Measurements from ENCODE around the gene MRPL50.
A peak's percentile ranks its signal among the peaks of the same experiment; 100 is the strongest.
"Not testable (repeated sequence)": the region's sequence is repeated elsewhere in the genome, so short reads cannot be mapped to it uniquely, and the experiment has no call there.

MRPL50 gene

DNA sequence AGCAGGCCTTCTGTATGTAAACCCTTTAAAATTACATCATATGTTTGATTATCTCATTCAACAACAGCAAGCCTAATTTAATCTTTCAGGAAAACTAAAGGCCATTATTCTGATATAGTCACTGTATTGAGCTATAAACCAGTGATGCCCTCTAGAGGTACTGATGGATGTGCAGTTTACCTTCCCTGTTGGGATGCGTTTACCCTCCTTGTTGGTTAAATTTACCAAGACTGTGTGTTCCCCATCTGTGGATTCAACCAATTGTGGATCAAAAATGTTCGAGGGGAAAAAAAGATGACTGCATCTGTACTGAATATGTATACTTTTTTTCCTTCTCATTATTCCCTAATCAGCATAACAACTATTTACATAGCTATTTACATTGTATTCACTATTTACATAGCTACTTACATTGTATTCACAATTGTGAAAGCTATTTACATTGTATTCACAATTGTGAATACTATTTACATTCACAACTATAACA, 9.9 kb downstream of the MRPL50 start:
- Histone ChIP-seq H3K9me2 (replicated peaks; ENCODE audit: insufficient read depth, low read length) (no peaks in the 10 kb centered on the region), H3K36me3 (replicated peaks; ENCODE audit: insufficient read depth, low read length) (0 out of 2 replicates have a peak, but pooled peaks cover 11% of the 10 kb centered on the region), H3K27ac (ENCODE audit: low read length) (no peak overlapping the region)

DNA sequence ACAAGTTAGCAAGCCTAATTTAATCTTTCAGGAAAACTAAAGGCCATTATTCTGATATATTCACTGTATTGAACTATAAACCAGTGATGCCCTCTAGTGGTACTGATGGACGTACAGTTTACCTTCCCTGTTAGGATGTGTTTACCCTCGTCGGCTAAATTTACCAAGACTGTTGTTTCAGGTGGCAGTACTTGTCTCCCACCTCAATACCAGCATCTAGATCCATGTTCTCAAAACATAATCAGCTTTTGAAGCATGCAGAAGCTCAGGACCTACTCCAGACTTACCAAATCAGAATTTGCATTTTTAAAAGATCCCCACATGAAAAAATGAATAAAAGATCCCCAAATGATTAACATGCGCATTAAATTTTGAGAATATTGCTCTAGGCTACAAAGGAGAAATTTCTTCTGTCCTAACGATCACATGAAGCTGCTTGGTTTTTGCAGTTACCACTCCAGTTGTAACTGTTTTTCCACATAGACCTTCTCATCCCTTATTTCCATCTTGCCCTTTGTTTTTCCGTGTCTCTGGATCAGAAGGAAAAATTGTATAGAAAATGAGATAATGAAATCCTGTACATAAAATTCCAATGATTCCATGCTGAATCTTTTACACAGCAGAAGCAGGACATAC, 10.4 kb downstream of the MRPL50 start:
- Histone ChIP-seq H4K20me1 (ENCODE audit: insufficient read depth, low read length) (no peaks in the 10 kb centered on the region), H3K9me2 (replicated peaks; ENCODE audit: insufficient read depth, low read length) (no peaks in the 10 kb centered on the region), H3K27ac (ENCODE audit: low read length) (no peak overlapping the region), H3K27me3 (replicated peaks; ENCODE audit: insufficient read depth, low read length) (no peaks in the 10 kb centered on the region), H3K4me2 (ENCODE audit: low read depth, low read length) (no peak overlapping the region), H3F3A (ENCODE audit: insufficient read depth, low read length) (no peaks in the 10 kb centered on the region), H3K79me2 (ENCODE audit: low read length) (peaks cover 30% of the 10 kb centered on the region), H3K4me1 (ENCODE audit: low read length) (0 out of 2 replicates have a peak, but pooled peaks cover 9% of the 10 kb centered on the region), H3K9me3 (replicated peaks; ENCODE audit: insufficient read depth, low read length) (no peaks in the 10 kb centered on the region), H3K36me3 (replicated peaks; ENCODE audit: insufficient read depth, low read length) (0 out of 2 replicates have a peak, but pooled peaks cover 11% of the 10 kb centered on the region), H3K9ac (ENCODE audit: low read length) (no peak overlapping the region), H3K4me3 (ENCODE audit: low read length) (no peak overlapping the region), H2AFZ (ENCODE audit: low read length) (no peak overlapping the region)
- TF ChIP-seq EZH2phosphoT487 (IDR thresholded peaks at IDR 0.05; ENCODE audit: low read length) (no peak), EZH2 (optimal IDR thresholded peaks at IDR 0.05; ENCODE audit: low read depth, low read length) (no peak)
- TF ChIP-seq, protein P1, sequence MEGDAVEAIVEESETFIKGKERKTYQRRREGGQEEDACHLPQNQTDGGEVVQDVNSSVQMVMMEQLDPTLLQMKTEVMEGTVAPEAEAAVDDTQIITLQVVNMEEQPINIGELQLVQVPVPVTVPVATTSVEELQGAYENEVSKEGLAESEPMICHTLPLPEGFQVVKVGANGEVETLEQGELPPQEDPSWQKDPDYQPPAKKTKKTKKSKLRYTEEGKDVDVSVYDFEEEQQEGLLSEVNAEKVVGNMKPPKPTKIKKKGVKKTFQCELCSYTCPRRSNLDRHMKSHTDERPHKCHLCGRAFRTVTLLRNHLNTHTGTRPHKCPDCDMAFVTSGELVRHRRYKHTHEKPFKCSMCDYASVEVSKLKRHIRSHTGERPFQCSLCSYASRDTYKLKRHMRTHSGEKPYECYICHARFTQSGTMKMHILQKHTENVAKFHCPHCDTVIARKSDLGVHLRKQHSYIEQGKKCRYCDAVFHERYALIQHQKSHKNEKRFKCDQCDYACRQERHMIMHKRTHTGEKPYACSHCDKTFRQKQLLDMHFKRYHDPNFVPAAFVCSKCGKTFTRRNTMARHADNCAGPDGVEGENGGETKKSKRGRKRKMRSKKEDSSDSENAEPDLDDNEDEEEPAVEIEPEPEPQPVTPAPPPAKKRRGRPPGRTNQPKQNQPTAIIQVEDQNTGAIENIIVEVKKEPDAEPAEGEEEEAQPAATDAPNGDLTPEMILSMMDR (IDR thresholded peaks at IDR 0.05; ENCODE audit: low read length) = peak; percentile 65
- peak; percentile 50 for DNase-seq

More for the DNA sequence above, 9.9 kb downstream of the MRPL50 start:
- Histone ChIP-seq H3K79me2 (ENCODE audit: low read length) (peaks cover 36% of the 10 kb centered on the region), H3F3A (ENCODE audit: insufficient read depth, low read length) (no peaks in the 10 kb centered on the region), H3K4me2 (ENCODE audit: low read depth, low read length) (no peak overlapping the region), H2AFZ (ENCODE audit: low read length) (no peak overlapping the region), H3K27me3 (replicated peaks; ENCODE audit: insufficient read depth, low read length) (no peaks in the 10 kb centered on the region), H3K9ac (ENCODE audit: low read length) (no peak overlapping the region), H3K9me3 (replicated peaks; ENCODE audit: insufficient read depth, low read length) (no peaks in the 10 kb centered on the region), H3K4me3 (ENCODE audit: low read length) (no peak overlapping the region), H3K4me1 (ENCODE audit: low read length) (0 out of 2 replicates have a peak, but pooled peaks cover 9% of the 10 kb centered on the region), H4K20me1 (ENCODE audit: insufficient read depth, low read length) (no peaks in the 10 kb centered on the region)
- TF ChIP-seq EZH2 (optimal IDR thresholded peaks at IDR 0.05; ENCODE audit: low read depth, low read length) = no peak
- no peak for TF ChIP-seq EZH2phosphoT487 (IDR thresholded peaks at IDR 0.05; ENCODE audit: low read length)
- TF ChIP-seq, protein P1 (IDR thresholded peaks at IDR 0.05; ENCODE audit: low read length) = peak; percentile 30
- DNase-seq = no peak

DNA sequence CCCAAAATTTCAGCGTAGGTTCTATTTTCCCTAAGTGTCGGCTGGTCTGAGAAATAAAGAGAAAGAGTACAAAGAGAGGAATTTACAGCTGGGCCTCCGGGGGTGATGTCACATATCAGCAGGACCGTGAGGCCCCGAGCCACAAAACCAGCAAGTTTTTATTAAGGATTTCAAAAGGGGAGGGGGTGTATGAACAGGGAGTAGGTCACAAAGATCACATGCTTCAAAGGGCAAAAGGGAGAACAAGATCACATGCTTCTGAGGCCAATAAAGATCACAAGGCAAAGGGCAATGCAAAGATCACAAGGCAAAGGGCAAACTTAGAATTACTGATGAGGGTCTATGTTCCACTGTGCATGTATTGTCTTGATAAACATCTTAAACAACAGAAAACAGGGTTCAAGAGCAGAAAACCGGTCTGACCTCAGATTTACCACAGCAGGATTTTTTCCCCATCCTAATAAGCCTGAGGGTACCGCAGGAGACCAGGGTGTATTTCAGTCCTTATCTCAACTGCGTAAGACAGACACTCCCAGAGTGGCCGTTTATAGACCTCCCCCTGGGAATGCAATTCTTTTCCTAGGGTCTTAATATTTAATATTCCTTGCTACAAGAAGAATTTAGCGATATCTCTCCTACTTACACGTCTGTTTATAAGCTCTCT, 13.4 kb downstream of the MRPL50 start, which contains the start of gene BAAT:
Gene BAAT, minus strand, starts transcription at position 134 of the 664 bp plus-strand sequence. CDS start 13,602 bp downstream, outside the sequence.
- not testable (repeated sequence) for H2AFZ ChIP-seq (ENCODE audit: low read length); H3K9me3 ChIP-seq (replicated peaks; ENCODE audit: insufficient read depth, low read length); H4K20me1 ChIP-seq (ENCODE audit: insufficient read depth, low read length); H3F3A ChIP-seq (ENCODE audit: insufficient read depth, low read length); H3K9me2 ChIP-seq (replicated peaks; ENCODE audit: insufficient read depth, low read length); H3K4me3 ChIP-seq (ENCODE audit: low read length); H3K79me2 ChIP-seq (ENCODE audit: low read length); H3K4me1 ChIP-seq (ENCODE audit: low read length); H3K27ac ChIP-seq (ENCODE audit: low read length); H3K4me2 ChIP-seq (ENCODE audit: low read depth, low read length); H3K27me3 ChIP-seq (replicated peaks; ENCODE audit: insufficient read depth, low read length); DNase-seq; H3K36me3 ChIP-seq (replicated peaks; ENCODE audit: insufficient read depth, low read length); H3K9ac ChIP-seq (ENCODE audit: low read length)
